Measurements from ENCODE around the gene THOC2.
"Not testable (repeated sequence)": the region's sequence is repeated elsewhere in the genome, so short reads cannot be mapped to it uniquely, and the experiment has no call there.

Gene THOC2

GRCh38 chrX:123734079-123734478 is 1.2 kb upstream of the THOC2 start:
- not testable (repeated sequence) for DNase-seq (ENCODE audit: low spot score)

GRCh38 chrX:123731987-123732669 is 724 bp downstream of the THOC2 start:
- no peak for DNase-seq (ENCODE audit: low spot score)

GRCh38 chrX:123731258-123731986 is 1.4 kb downstream of the THOC2 start:
- DNase-seq (ENCODE audit: low spot score), result peak; percentile 7

GRCh38 chrX:123728554-123728953 is 4.3 kb downstream of the THOC2 start:
- DNase-seq (ENCODE audit: low spot score), result no peak

- DNase-seq (ENCODE audit: low spot score), result no peak
These were observed 4.8 kb downstream of the THOC2 start for GRCh38 chrX:123728016-123728415.

- not testable (repeated sequence) for DNase-seq (ENCODE audit: low spot score)
These were observed 10.7 kb downstream of the THOC2 start for GRCh38 chrX:123722193-123722592.

- DNase-seq (ENCODE audit: low spot score), result no peak
These were observed 12.4 kb downstream of the THOC2 start for GRCh38 chrX:123720486-123720885.

GRCh38 chrX:123713841-123714240 is 19.0 kb downstream of the THOC2 start:
- DNase-seq (ENCODE audit: low spot score), result no peak

- no peak for DNase-seq (ENCODE audit: low spot score)
These were observed 19.4 kb downstream of the THOC2 start for GRCh38 chrX:123713434-123713833.

GRCh38 chrX:123711201-123711600 is 21.7 kb downstream of the THOC2 start:
- DNase-seq (ENCODE audit: low spot score), result not testable (repeated sequence)

- DNase-seq (ENCODE audit: low spot score), result no peak
These were observed 28.1 kb downstream of the THOC2 start for GRCh38 chrX:123704781-123705180.

- no peak for DNase-seq (ENCODE audit: low spot score)
These were observed 33.8 kb downstream of the THOC2 start for GRCh38 chrX:123698979-123699520.

- DNase-seq (ENCODE audit: low spot score), result no peak
These were observed 36.5 kb downstream of the THOC2 start for GRCh38 chrX:123696334-123696733.

- no peak for DNase-seq (ENCODE audit: low spot score)
These were observed 37.6 kb downstream of the THOC2 start for GRCh38 chrX:123695242-123695641.

GRCh38 chrX:123691776-123692175 is 41.1 kb downstream of the THOC2 start:
- no peak for DNase-seq (ENCODE audit: low spot score)

GRCh38 chrX:123688524-123688923 is 44.3 kb downstream of the THOC2 start:
- no peak for DNase-seq (ENCODE audit: low spot score)

GRCh38 chrX:123685232-123685631 is 47.6 kb downstream of the THOC2 start:
- DNase-seq (ENCODE audit: low spot score), result no peak

- DNase-seq (ENCODE audit: low spot score), result no peak
These were observed 50.7 kb downstream of the THOC2 start for GRCh38 chrX:123682186-123682585.

GRCh38 chrX:123679733-123680460 is 53.0 kb downstream of the THOC2 start:
- DNase-seq (ENCODE audit: low spot score), result not testable (repeated sequence)

- no peak for DNase-seq (ENCODE audit: low spot score)
These were observed 57.7 kb downstream of the THOC2 start for GRCh38 chrX:123675154-123675553.

- no peak for DNase-seq (ENCODE audit: low spot score)
These were observed 59.0 kb downstream of the THOC2 start for GRCh38 chrX:123673813-123674212.

GRCh38 chrX:123665197-123665596 is 67.7 kb downstream of the THOC2 start:
- DNase-seq (ENCODE audit: low spot score), result no peak
